NCI-H345 (cell line): ENCODE results near the gene ZWILCH.
"Not testable (repeated sequence)": the region's sequence is repeated elsewhere in the genome, so short reads cannot be mapped to it uniquely, and the experiment has no call there.

ENCODE experiments used
- DNase-seq: peaks from one replicate; lab custom pipeline; 2025; lab: John Stamatoyannopoulos, UW

The ZWILCH gene

DNA sequence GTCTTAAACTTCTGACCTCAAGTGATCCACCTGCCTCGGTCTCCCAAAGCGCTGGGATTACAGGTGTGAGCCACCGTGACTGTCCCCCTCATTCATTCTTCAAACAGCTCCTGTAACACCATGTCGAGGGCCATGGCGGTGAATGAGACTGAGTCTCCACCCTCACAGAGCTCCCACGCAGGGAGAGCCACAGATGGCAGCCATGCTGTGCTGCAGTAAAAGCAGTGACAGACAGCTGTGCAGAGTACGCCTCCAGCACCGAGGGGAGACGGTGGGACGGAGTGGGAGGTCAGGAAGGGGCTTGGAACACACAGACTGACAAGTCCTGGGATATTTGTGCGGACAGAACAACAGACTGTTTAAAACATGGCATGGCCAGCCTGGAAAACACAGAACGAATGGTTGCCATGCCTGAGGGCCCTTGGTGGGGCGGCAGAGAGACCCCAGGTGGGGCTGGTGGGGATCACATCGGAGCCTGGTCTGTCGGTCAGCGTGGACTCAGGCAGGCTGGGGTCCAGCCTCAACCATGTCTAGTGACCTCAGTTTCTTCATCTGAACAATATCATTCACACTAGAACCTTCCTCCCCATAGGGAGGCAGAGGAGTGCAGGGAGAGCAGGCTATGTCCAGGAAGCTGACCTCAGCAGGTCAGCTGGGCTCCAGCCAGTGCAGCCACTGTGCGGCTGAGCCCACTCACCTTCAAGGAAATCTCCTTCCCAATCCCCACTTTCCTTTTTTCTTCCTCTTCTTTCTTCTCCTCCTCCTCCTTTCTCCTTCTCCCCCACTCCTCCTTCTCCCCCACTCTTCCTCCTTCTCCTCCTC, 81.2 kb downstream of the ZWILCH start:
- no peak for DNase-seq

DNA sequence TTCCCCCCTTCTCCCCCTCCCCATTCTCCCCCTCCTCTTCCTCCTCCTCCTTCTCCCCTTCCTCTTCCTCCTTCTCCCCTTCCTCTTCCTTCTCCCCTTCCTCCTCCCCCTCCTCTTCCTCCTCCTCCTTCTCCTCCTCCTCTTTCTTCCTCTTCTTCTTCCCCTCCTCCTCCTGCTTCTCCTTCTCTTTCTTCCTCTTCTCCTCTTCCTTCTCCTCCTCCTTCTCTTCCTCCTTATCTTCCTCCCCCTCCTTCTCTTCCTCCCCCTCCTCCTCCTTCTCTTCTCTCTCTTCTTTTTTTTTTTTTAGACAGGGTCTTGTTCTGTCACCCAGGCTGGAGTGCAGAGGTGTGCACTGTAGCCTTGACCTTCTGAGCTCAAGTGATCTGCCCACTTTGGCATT, 81.9 kb downstream of the ZWILCH start:
- DNase-seq, result no peak

DNA sequence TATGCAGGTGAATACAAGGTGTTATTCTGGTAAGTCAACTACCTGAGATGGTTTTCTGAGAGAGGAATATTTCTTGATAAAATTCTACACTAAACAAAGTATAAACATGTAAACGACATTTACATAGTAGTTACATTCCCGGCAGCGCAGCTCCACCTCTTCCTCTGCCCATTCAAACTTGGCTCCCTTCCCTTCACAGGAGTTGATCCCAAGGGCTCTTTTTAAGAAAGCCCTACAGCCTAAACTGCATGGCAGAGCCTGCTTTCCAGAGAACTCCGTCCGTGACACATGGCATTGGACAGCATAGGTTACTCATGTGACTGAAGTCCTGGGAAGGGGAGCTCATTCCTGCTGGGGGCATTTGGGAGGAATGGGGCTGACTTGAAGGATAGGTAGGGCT, 82.6 kb downstream of the ZWILCH start:
- DNase-seq, result no peak

GRCh38 chr15:66588537-66588936, 83.4 kb downstream of the ZWILCH start:
- no peak for DNase-seq

DNA sequence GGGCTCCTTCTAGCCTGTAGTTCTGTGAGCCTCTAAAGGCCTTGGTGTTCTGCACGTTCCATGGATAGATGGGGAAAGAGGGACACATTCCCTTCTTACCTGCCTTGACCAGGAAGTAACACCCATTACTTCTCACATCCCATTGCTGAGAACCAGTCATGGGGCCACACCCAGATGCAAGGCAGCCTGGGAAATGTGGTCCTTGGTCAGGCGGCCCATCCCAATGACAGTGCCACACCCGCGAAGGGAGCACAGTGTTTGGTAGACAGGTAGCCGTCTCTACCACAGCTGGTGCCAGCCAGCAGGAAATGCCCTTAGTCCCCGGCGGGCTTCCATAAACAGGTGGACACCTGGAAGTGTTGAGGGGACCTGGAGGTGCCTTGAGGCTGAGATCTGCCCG, 83.8 kb downstream of the ZWILCH start:
- DNase-seq, result no peak

DNA sequence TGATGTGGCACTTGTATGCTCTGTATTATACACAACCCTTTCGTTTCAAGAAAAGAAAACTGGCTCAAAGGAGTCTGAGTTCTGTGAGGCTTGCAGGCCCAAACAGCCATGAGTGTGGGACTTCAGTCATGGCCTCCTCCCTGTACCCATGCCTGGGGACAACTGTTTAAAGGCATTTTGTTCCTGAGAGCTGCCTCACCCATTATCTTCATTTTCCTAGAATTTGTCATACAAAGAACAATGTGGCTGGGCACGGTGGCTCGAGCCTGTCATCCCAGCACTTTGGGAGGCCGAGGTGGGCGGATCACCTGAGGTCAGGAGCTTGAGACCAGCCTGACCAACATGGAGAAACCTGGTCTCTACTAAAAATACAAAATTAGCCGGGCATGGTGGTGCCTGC, 84.3 kb downstream of the ZWILCH start:
- not testable (repeated sequence) for DNase-seq

GRCh38 chr15:66590435-66590834, 85.3 kb downstream of the ZWILCH start:
- no peak for DNase-seq

- DNase-seq, result no peak
Measured at GRCh38 chr15:66591322-66591862, 86.3 kb downstream of the ZWILCH start.

DNA sequence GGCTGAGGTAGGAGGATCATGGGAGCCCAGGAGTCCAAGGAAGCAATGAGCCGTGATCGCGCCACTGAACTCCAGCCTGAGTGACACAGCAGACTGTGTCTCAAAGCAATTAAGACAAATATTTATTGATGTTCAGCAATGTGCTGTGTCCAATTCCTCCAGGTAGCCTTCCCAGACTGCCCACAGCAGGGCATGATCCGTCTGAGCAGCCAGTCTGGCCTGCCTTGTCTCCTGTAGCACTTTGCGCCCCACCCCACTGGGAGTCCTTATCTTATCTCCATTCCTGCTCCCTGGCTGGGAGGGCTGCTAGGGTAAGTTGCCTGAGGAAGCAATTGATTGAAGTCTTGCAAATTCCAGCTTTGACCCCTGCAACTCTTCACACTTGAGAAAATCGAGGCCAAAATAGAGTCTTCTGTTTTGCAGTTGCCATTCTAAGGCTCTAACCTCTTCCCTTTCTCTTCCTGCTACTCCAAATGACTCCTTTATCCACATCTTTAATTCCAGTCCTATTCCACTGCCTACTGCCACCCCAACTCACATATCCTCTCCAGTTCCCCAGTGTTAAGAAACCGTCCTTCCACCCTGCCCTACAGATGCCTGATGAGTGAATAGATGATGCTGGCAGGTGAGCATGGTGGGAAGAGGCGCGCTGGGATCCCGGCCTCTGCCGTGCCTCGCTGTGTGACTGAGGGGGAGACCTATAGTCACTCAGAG, 87.5 kb downstream of the ZWILCH start:
- DNase-seq, result no peak

DNA sequence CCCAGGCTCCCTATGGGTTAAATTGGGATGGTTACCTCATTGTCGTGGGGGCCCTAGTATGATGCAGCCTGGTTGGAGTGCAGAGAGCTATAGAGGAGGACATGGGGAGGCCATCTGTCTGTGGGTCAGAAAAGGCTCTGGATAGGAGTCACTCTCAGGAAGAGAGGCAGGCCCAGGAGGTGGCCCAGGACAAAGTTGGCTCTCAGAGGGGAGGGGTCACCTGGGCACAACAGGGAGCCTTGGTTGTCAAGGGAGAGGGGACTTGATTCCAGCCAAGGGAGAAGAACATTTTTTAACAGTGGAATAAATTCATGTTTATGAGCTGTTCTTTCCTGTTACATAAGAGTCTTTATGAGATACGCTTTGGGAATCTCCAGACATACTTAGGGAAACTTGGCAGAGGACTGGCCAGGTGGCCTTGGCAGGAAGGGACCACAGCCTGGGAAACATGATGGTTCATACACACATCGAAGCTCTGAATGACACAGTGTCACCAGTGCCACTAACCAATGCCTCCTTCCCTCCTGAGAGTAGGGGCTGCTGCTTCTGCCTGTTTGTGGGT, 88.2 kb downstream of the ZWILCH start:
- no peak for DNase-seq

- no peak for DNase-seq
Measured at GRCh38 chr15:66594344-66594743, 89.2 kb downstream of the ZWILCH start.

DNA sequence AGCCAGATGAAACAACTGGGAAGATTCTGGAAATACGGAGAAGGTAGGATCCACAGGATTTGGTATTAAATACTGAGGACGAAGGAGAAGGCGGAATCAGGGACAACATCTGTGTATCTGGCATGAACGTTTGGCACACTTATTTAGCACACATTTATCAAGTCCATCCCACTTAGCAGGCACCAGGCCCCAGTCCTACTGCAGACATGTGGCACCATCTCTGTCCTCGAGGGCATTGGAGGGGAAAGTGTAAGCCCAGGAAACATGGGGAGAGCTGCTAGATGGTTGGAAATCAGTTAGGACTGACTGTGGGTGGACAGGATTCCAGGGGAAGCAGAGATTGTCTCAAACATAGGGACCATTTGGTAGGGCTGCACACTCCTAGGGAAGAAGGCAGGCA, 89.7 kb downstream of the ZWILCH start:
- DNase-seq, result no peak

DNA sequence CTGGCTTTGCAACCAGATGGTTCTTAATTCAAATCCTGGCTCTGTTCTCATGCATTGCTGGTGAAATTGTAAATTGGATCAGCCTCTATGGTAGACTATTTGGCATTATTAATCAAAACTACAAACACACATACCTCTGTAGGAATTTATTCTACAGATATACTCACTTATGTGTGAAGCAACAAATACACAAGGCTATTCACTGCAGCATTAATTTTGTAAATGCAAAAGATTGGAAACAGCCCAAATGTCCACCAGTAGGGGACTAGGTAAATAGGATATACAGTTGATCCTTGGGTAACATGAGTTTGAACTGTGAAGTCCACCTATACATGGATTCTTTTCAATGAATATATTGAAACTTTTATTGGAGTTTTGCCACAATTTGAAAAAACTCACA, 90.2 kb downstream of the ZWILCH start:
- no peak for DNase-seq

DNA sequence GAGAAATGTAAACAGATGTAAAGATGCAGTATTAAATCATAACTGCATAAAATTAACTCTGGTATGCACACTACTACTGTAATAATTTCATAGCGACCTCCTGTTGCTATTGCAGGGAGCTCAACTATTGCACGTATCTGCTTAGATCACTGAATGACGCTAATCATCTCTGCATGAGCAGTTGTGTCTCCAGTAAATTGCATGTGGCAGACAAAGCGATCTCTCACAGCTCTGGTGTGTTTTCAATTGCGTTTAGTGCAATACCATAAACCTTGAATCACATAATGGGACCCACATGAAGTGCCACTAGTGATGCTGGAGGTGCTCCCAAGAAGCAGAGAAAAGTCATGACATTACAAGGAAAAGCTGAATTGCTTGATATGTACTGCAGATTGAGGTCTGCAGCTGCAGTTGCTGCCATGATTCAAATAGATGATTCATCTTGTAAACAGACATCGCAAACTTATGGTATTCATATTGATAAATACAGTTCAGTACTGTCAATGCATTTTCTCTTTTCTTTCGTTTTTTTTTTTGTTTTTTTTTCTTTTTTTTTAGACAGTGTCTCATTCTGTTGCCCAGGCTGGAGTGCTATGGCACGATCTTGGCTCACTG, 90.9 kb downstream of the ZWILCH start:
- DNase-seq, result no peak

DNA sequence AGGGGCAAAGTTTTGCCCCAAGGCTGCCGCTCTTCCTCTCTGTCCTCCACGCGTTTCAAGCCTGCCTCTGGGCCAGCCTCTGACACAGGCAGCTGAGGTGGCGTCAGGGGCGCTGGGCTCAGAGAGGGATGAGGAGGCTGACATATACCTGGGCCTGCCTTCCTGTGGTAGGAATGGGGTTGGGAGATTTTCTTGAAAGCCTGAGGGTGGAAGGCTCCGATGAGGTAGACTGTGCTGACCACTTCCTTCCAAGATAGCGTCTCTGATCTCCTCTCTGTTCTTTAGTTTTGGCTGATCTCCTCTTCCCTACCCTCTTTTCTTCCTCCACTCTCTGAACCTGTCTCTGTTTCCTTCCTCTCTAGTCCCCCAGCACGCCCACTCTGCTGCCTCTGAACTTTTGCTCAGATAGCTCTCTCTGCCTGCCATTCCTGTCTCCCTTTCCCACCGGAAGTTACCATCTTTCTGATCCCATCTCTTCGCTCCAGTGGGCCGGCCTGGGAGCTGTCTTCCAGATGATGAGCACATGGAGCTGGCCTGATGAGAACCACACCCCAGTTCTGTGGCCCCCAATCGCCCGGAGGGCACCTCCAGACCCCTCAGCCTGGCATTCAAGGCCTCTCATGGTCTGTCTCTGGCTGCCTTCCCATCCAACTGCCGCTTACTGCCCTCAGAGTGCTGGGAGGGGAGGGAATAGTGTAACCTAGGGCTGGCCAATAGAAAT, 93.1 kb downstream of the ZWILCH start:
- no peak for DNase-seq
